ENCODE results near the gene SYNJ1. TPM values are rescaled to one million over a fixed set of nuclear protein-coding genes. Genes with fewer than 3 reads are reported as not detected.

The SYNJ1 gene
- total RNA-seq, 6 experiments from 2014 or later = 5.6 to 8.7 (median 6.9) TPM

DNA sequence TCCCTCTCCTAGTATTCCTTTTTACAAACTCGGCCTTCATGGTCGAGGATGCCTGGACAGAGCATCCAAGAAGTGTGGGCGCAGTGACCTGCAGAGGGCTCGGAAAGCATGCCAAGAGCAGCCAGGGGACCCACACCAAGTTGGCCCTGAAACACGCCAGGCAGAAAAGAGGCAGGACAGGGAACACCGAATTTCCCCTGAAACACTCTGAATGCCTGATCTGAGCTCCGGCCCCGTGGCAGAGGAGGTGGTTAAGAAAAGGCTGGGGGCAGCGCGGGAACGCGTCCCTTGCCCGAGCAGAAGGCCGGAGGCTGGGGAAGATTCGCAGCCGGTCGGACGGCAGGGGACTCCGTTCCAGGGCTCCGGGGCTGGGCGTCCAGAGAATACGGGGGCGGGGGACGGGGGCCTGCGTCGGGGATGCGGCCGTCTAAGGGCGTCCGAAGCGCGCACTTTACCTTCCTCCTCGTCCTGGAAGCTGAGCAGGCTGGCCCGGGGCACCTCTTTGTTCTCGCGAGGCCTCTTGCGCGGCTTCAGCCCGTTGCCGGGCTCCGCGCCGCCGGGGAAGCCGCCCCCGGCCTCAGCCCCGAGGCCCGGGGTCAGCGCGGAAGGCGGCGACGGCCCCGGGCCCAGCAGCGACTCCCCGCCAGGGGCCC, 43.2 kb upstream of the SYNJ1 start:
- Histone ChIP-seq H3K4me1 (peaks cover 0 to 14% (median 5%) of the 10 kb centered on the region in 4 donors), H3K27me3 (no peaks in the 10 kb centered on the region), H3K27ac (peak overlapping the region; percentile 68 to 85 (median 82)), H3K36me3 (peaks cover 0 to 7% (median 0%) of the 10 kb centered on the region in 4 donors), H3K4me3 (peak overlapping the region; percentile 72 to 76 (median 73)), H3K9me3 (no peaks in the 10 kb centered on the region)
- WGBS (ENCODE audit: insufficient coverage, low coverage, low lambda C conversion rate, missing lambda C conversion rate) = 1% methylated on average over 16 of the region's 56 CpGs
- DNase-seq (peak; percentile 57 to 75 (median 61)), ATAC-seq (peak; percentile 43 to 68 (median 58))
- intact Hi-C loops (cut with DNase I) = no loop called here
- TF ChIP-seq POLR2A (IDR thresholded peaks at IDR 0.05) = no peak
- TF ChIP-seq, protein P1, sequence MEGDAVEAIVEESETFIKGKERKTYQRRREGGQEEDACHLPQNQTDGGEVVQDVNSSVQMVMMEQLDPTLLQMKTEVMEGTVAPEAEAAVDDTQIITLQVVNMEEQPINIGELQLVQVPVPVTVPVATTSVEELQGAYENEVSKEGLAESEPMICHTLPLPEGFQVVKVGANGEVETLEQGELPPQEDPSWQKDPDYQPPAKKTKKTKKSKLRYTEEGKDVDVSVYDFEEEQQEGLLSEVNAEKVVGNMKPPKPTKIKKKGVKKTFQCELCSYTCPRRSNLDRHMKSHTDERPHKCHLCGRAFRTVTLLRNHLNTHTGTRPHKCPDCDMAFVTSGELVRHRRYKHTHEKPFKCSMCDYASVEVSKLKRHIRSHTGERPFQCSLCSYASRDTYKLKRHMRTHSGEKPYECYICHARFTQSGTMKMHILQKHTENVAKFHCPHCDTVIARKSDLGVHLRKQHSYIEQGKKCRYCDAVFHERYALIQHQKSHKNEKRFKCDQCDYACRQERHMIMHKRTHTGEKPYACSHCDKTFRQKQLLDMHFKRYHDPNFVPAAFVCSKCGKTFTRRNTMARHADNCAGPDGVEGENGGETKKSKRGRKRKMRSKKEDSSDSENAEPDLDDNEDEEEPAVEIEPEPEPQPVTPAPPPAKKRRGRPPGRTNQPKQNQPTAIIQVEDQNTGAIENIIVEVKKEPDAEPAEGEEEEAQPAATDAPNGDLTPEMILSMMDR (IDR thresholded peaks at IDR 0.05) = no peak

DNA sequence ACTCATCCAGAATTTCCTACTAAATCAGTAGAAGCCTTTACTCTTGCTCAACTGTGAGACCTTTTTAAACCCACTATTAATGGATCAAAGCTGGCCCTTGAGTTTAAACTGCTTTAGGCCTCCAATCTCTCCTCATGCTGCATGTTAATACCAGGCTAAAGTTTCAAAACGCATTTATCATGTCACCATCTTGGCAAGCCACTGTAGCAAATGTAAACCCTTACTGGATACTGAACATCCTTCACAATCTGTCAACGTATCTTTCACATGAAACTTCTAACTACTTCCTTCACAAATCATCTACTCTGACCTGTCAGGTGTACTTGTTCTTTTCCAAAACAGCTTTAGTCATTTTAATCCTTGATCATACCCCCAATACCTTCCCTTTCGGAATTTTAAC, 40.7 kb upstream of the SYNJ1 start:
- DNase-seq (no peak), ATAC-seq (no peak)
- no peak overlapping the region for H3K4me3 ChIP-seq
- H3K36me3 ChIP-seq = peaks cover 0 to 11% (median 4%) of the 10 kb centered on the region in 4 donors
- no peaks in the 10 kb centered on the region for H3K9me3 ChIP-seq
- intact Hi-C loops (cut with DNase I) = no loop called here
- peaks cover 0 to 14% (median 5%) of the 10 kb centered on the region in 4 donors for H3K4me1 ChIP-seq
- no peak overlapping the region for H3K27ac ChIP-seq
- 80% methylated on average over 3 of the region's 3 CpGs for WGBS (ENCODE audit: insufficient coverage, low coverage, low lambda C conversion rate, missing lambda C conversion rate)
- TF ChIP-seq, protein P1 (IDR thresholded peaks at IDR 0.05) = no peak
- TF ChIP-seq POLR2A (IDR thresholded peaks at IDR 0.05) = no peak
- H3K27me3 ChIP-seq = no peaks in the 10 kb centered on the region

DNA sequence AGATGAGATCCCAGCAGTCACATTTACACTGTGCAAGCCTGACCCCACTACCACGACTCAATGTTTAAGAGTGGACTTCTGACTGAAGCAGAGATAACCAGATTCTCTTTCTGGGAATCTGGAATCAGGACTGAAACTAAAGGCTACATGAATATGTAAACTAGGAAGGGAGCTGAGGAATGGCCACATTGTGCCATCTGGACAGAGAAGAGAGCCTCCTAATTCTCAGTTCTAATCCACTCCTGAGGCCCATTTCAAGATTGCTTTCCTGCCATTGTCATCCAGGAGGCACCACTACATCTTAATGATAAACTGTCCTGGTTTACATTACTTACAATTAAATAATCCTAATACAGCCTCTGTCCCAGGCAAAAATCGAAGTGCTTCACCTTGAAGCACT, 37.2 kb upstream of the SYNJ1 start:
- no peaks in the 10 kb centered on the region for H3K9me3 ChIP-seq
- ATAC-seq (no peak), DNase-seq (no peak)
- 69% methylated on average over 2 of the region's 2 CpGs for WGBS (ENCODE audit: insufficient coverage, low coverage, low lambda C conversion rate, missing lambda C conversion rate)
- no peak for TF ChIP-seq POLR2A (IDR thresholded peaks at IDR 0.05)
- TF ChIP-seq, protein P1 (IDR thresholded peaks at IDR 0.05) = no peak
- H3K4me3 ChIP-seq = no peak overlapping the region
- H3K27me3 ChIP-seq = no peaks in the 10 kb centered on the region
- intact Hi-C loops (cut with DNase I) = no loop called here
- H3K36me3 ChIP-seq = peaks cover 0 to 34% (median 21%) of the 10 kb centered on the region in 4 donors
- no peak overlapping the region for H3K27ac ChIP-seq
- peaks cover 0 to 8% (median under 1%) of the 10 kb centered on the region in 4 donors for H3K4me1 ChIP-seq

DNA sequence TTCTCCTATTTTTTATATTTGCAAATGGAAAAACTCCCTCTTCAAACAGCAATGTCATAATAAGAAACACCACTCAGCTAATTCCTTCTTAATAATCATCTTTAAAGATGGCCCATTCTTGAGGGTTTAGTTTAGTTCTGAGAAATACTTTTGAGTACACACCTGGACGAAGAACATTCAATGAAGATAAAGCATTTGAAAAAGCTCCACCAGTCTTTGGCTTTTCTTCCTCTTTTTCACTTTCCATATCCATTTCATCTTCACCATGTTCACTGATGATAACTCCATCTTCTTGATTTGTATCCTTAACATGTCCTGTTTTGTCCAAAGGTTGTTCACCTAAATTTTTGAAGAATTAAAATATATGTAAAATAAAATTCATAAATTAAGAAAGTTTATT, 36.4 kb upstream of the SYNJ1 start:
- ATAC-seq (no peak), DNase-seq (no peak)
- TF ChIP-seq, protein P1 (IDR thresholded peaks at IDR 0.05) = no peak
- no peak for TF ChIP-seq POLR2A (IDR thresholded peaks at IDR 0.05)
- no peaks in the 10 kb centered on the region for H3K4me1 ChIP-seq
- H3K36me3 ChIP-seq = peaks cover 0 to 42% (median 26%) of the 10 kb centered on the region in 4 donors
- H3K4me3 ChIP-seq = no peak overlapping the region
- H3K9me3 ChIP-seq = no peaks in the 10 kb centered on the region
- intact Hi-C loops (cut with DNase I) = no loop called here
- H3K27ac ChIP-seq = no peak overlapping the region
- whole genome bisulfite sequencing (ENCODE audit: insufficient coverage, low coverage, low lambda C conversion rate, missing lambda C conversion rate) = 94% methylated on average over 1 of the region's 1 CpG
- H3K27me3 ChIP-seq = no peaks in the 10 kb centered on the region

All from right lobe of liver (tissue), 6 donors.